GM23338 (cell line): Measurements from ENCODE around the gene HES4. TPM values are rescaled to one million over a fixed set of nuclear protein-coding genes. Genes with fewer than 3 reads are reported as not detected.
A peak's percentile ranks its signal among the peaks of the same experiment; 100 is the strongest.

Experiments
- ATAC-seq: fragments of 200-7000 bp; cut with Tn5 transposase; 3 replicates; pipeline ENCODE4 v1.9.1; 2020
- DNase-seq: peaks from one replicate; pipeline ENCODE4 v3.0.0-alpha.2; 2015; ENCODE audit warnings: low spot score
- H2AFZ ChIP-seq: fragments of 200-600 bp; sonication (generic); 2 replicates; pipeline ENCODE4 v1.8.0; 2016; ENCODE audit warnings: antibody characterized with exemption, mild to moderate bottlenecking, moderate library complexity
- H3F3A ChIP-seq: fragments of 200-600 bp; sonication (generic); replicated peaks from 2 replicates; pipeline ENCODE4 v1.8.0; 2017; ENCODE audit warnings: antibody characterized with exemption, mixed run types, low read depth
- H3K27ac ChIP-seq: fragments of 200-600 bp; sonication (generic); 2 replicates; pipeline ENCODE4 v1.6.1; 2016; ENCODE audit warnings: low read depth
- H3K27me3 ChIP-seq: fragments of 200-600 bp; sonication (generic); 2 replicates; pipeline ENCODE4 v1.8.0; 2016; ENCODE audit warnings: mild to moderate bottlenecking, mixed run types, moderate library complexity; ENCODE audit not compliant: insufficient read depth
- H3K36me3 ChIP-seq: fragments of 200-600 bp; sonication (generic); 2 replicates; pipeline ENCODE4 v1.8.0; 2016; ENCODE audit warnings: mild to moderate bottlenecking; ENCODE audit not compliant: insufficient read depth
- H3K4me1 ChIP-seq: fragments of 200-600 bp; sonication (generic); 2 replicates; pipeline ENCODE4 v1.8.0; 2016; ENCODE audit warnings: mild to moderate bottlenecking, moderate library complexity; ENCODE audit not compliant: insufficient read depth
- H3K4me2 ChIP-seq: fragments of 200-600 bp; sonication (generic); 2 replicates; pipeline ENCODE4 v1.7.1; 2017; ENCODE audit warnings: mixed run types
- H3K4me3 ChIP-seq: fragments of 200-600 bp; sonication (generic); 2 replicates; pipeline ENCODE4 v1.6.1; 2016; ENCODE audit warnings: mixed run types
- H3K79me2 ChIP-seq: fragments of 200-600 bp; sonication (generic); replicated peaks from 2 replicates; pipeline ENCODE4 v1.8.0; 2017; ENCODE audit warnings: mild to moderate bottlenecking; ENCODE audit not compliant: insufficient read depth
- H3K9me2 ChIP-seq: fragments of 200-600 bp; sonication (generic); 2 replicates; pipeline ENCODE4 v1.8.0; 2017; ENCODE audit not compliant: insufficient read depth
- H4K20me1 ChIP-seq: fragments of 200-600 bp; sonication (generic); replicated peaks from 2 replicates; pipeline ENCODE4 v1.8.0; 2017; ENCODE audit warnings: mild to moderate bottlenecking; ENCODE audit not compliant: insufficient read depth
- H3K27ac Mint-ChIP-seq: 2 replicates; pipeline ENCODE4 v1.8.0; 2020; ENCODE audit warnings: inconsistent platforms, mild to moderate bottlenecking, moderate library complexity, mixed read lengths
- H3K27me3 Mint-ChIP-seq: 3 replicates; pipeline ENCODE4 v1.8.0; 2022; ENCODE audit warnings: low read depth, mild to moderate bottlenecking, moderate library complexity, mixed read lengths, inconsistent platforms; ENCODE audit not compliant: insufficient read depth, poor library complexity
- H3K36me3 Mint-ChIP-seq: 3 replicates; pipeline ENCODE4 v1.8.0; 2021; ENCODE audit warnings: low read depth, mild to moderate bottlenecking, inconsistent platforms, moderate library complexity, mixed read lengths
- H3K4me1 Mint-ChIP-seq: 3 replicates; pipeline ENCODE4 v1.8.0; 2020; ENCODE audit warnings: mild to moderate bottlenecking, inconsistent platforms, mixed read lengths
- H3K4me3 Mint-ChIP-seq: 3 replicates; pipeline ENCODE4 v1.8.0; 2021; ENCODE audit warnings: moderate library complexity, mild to moderate bottlenecking, inconsistent platforms, mixed read lengths
- H3K9me3 Mint-ChIP-seq: 3 replicates; pipeline ENCODE4 v1.8.0; 2020; ENCODE audit warnings: moderate library complexity, mild to moderate bottlenecking, inconsistent platforms, mixed read lengths
- CREB1 ChIP-seq: fragments of 250-450 bp; sonication (Bioruptor Pico); IDR thresholded peaks from 2 replicates; pipeline ENCODE4 v1.5.0; 2020; ENCODE audit warnings: low read depth, mild to moderate bottlenecking, moderate library complexity
- CTCF ChIP-seq, 2 experiments: fragments of 200-600 bp in 1 of 2; sonication (generic) in 1 of 2; conservative IDR thresholded peaks; 2 replicates each; pipeline versions ENCODE4 v1.5.1 to v1.6.1; 2016 to 2017; ENCODE audit warnings: antibody characterized with exemption in 2 of 2, low read depth in 2 of 2, mild to moderate bottlenecking in 2 of 2, moderate library complexity in 1 of 2
- EZH2 ChIP-seq: fragments of 200-600 bp; sonication (generic); IDR thresholded peaks from one replicate; pipeline ENCODE4 v1.8.0; 2017; ENCODE audit warnings: antibody characterized with exemption, mild to moderate bottlenecking, low read depth; ENCODE audit not compliant: unreplicated experiment
- EZH2phosphoT487 ChIP-seq: fragments of 200-600 bp; sonication (generic); IDR thresholded peaks from one replicate; pipeline ENCODE4 v1.8.1; 2018; ENCODE audit warnings: antibody characterized with exemption; ENCODE audit not compliant: unreplicated experiment
- JUNB ChIP-seq: IDR thresholded peaks from one replicate; pipeline ENCODE4 v1.6.1; 2016; ENCODE audit warnings: antibody characterized with exemption; ENCODE audit not compliant: unreplicated experiment
- POLR2AphosphoS5 ChIP-seq: IDR thresholded peaks from 2 replicates; pipeline ENCODE4 v1.6.1; 2016; ENCODE audit warnings: antibody characterized with exemption, low read depth
- ZNF462 ChIP-seq: fragments of 250-450 bp; sonication (Bioruptor Pico); IDR thresholded peaks from 2 replicates; pipeline ENCODE4 v1.5.0; 2020; ENCODE audit warnings: mild to moderate bottlenecking, moderate library complexity
- polyA plus RNA-seq: library from polyadenylated mRNA; unstranded; fragments of >200 nt; fragmentation: Nextera tagmentation; extraction: Ambion mirVana; gene quantifications from 2 replicates; pipeline ENCODE4 v1.2.1, GENCODE V29; 2016
- total RNA-seq: library from RNA; depleted of rRNA; stranded (reverse); fragments of >200 nt; shearing (Covaris generic); gene quantifications from 2 replicates; pipeline ENCODE4 v1.2.3, GENCODE V29; 2014

Gene HES4
- total and polyA plus RNA-seq, 2 experiments from 2014 or later = 2.3 to 6.7 TPM

- Histone ChIP-seq H4K20me1 (peaks cover 30% of the 10 kb centered on the region), H3K27ac (no peak overlapping the region)
These were observed 40.4 kb upstream of the HES4 start for GRCh38 chr1:1040004-1040991.

GRCh38 chr1:1039145-1039910 is 39.4 kb upstream of the HES4 start:
- no peak overlapping the region for H3K27ac ChIP-seq
- H3K4me2 ChIP-seq = peak overlapping the region; percentile 81
- Mint-ChIP-seq H3K4me3 (peak overlapping the region; percentile 60), H3K27ac (no peak overlapping the region), H3K9me3 (no peaks in the 10 kb centered on the region; the same call in 2 of the 3 replicates), H3K4me1 (peaks cover 4% of the 10 kb centered on the region; the same call in 2 of the 3 replicates), H3K36me3 (peaks cover 8% of the 10 kb centered on the region; the same call in 2 of the 3 replicates), H3K27me3 (peaks cover 49% of the 10 kb centered on the region)
- H4K20me1 ChIP-seq = peaks cover 30% of the 10 kb centered on the region
- no peaks in the 10 kb centered on the region for H3F3A ChIP-seq
- ATAC-seq = no peak
- no peaks in the 10 kb centered on the region for H3K9me2 ChIP-seq
- peaks cover 53% of the 10 kb centered on the region for H3K27me3 ChIP-seq
- H3K4me3 ChIP-seq = peak overlapping the region; percentile 54
- H3K4me1 ChIP-seq = peaks cover 10% of the 10 kb centered on the region; the same call in 1 of the 2 replicates
- H3K36me3 ChIP-seq = no peaks in the 10 kb centered on the region; the same call in 1 of the 2 replicates
- no peak for DNase-seq
- no peak overlapping the region for H2AFZ ChIP-seq
- H3K79me2 ChIP-seq = no peaks in the 10 kb centered on the region
- TF ChIP-seq EZH2 (no peak), ZNF462 (CRISPR knock-in tag) (no peak), POLR2AphosphoS5 (no peak), JUNB (no peak), EZH2phosphoT487 (no peak)

More at GRCh38 chr1:1040004-1040991, 40.4 kb upstream of the HES4 start:
- peaks cover 45% of the 10 kb centered on the region for H3K27me3 Mint-ChIP-seq
- Histone ChIP-seq H3K79me2 (no peaks in the 10 kb centered on the region), H3K36me3 (no peaks in the 10 kb centered on the region; the same call in 1 of the 2 replicates), H3K4me3 (peak overlapping the region; percentile 54), H3K27me3 (peaks cover 45% of the 10 kb centered on the region), H3K4me2 (peak overlapping the region; percentile 81), H2AFZ (no peak overlapping the region), H3K9me2 (no peaks in the 10 kb centered on the region), H3K4me1 (peaks cover 7% of the 10 kb centered on the region; the same call in 1 of the 2 replicates), H3F3A (no peaks in the 10 kb centered on the region)
- ATAC-seq (peak; percentile 86), DNase-seq (peak; percentile 93)
- TF ChIP-seq CREB1 (CRISPR knock-in tag) = 0 out of 2 replicates have a peak, but pooled peaks have one; percentile 9
- TF ChIP-seq CTCF (conservative IDR thresholded peaks at IDR 0.05; ENCODE audit: low read depth in 2 of 2) = 0 out of 4 replicates have a peak, but pooled peaks of 1 of the 2 experiments have one; percentile 11
- TF ChIP-seq EZH2 = no peak
- peak overlapping the region; percentile 60 for H3K4me3 Mint-ChIP-seq
- H3K9me3 Mint-ChIP-seq = no peaks in the 10 kb centered on the region
- peaks cover 4% of the 10 kb centered on the region; the same call in 2 of the 3 replicates for H3K4me1 Mint-ChIP-seq
- peaks cover 14% of the 10 kb centered on the region for H3K36me3 Mint-ChIP-seq
- no peak overlapping the region for H3K27ac Mint-ChIP-seq
